NCI-H1048 (cell line): ENCODE measurements around the gene TNXB.
"Not testable (repeated sequence)": the region's sequence is repeated elsewhere in the genome, so short reads cannot be mapped to it uniquely, and the experiment has no call there.

Source experiments
- DNase-seq: peaks from one replicate; lab custom pipeline; 2025; lab: John Stamatoyannopoulos, UW

The TNXB gene

GRCh38 chr6:32056254-32056653, 52.9 kb downstream of the TNXB start:
- DNase-seq = no peak

- not testable (repeated sequence) for DNase-seq
Observed at GRCh38 chr6:32055756-32056155, 53.4 kb downstream of the TNXB start.

- not testable (repeated sequence) for DNase-seq
Observed at GRCh38 chr6:32053314-32053713, 55.8 kb downstream of the TNXB start.

GRCh38 chr6:32052626-32053025, 56.5 kb downstream of the TNXB start:
- not testable (repeated sequence) for DNase-seq

GRCh38 chr6:32050562-32050961, 58.6 kb downstream of the TNXB start:
- DNase-seq = no peak

GRCh38 chr6:32049736-32050135, 59.4 kb downstream of the TNXB start:
- not testable (repeated sequence) for DNase-seq

GRCh38 chr6:32049149-32049548, 60.0 kb downstream of the TNXB start:
- DNase-seq = not testable (repeated sequence)

- no peak for DNase-seq
Observed at GRCh38 chr6:32047855-32048766, 61.0 kb downstream of the TNXB start.

- DNase-seq = no peak
Observed at GRCh38 chr6:32047539-32047854, 61.6 kb downstream of the TNXB start.

- no peak for DNase-seq
Observed at GRCh38 chr6:32047084-32047478, 62.1 kb downstream of the TNXB start.

GRCh38 chr6:32046450-32047083, 62.6 kb downstream of the TNXB start:
- DNase-seq = no peak

- DNase-seq = no peak
Observed at GRCh38 chr6:32045811-32046449, 63.2 kb downstream of the TNXB start.

- not testable (repeated sequence) for DNase-seq
Observed at GRCh38 chr6:32044916-32045315, 64.2 kb downstream of the TNXB start.

GRCh38 chr6:32043589-32044380, 65.4 kb downstream of the TNXB start:
- DNase-seq = not testable (repeated sequence)

- not testable (repeated sequence) for DNase-seq
Observed at GRCh38 chr6:32042276-32042675, 66.9 kb downstream of the TNXB start.

GRCh38 chr6:32041385-32041784, 67.8 kb downstream of the TNXB start:
- DNase-seq = not testable (repeated sequence)

GRCh38 chr6:32041050-32041321, 68.2 kb downstream of the TNXB start:
- DNase-seq = not testable (repeated sequence)

- DNase-seq = not testable (repeated sequence)
Observed at GRCh38 chr6:32040299-32041049, 68.7 kb downstream of the TNXB start.

- not testable (repeated sequence) for DNase-seq
Observed at GRCh38 chr6:32039321-32040274, 69.5 kb downstream of the TNXB start.

GRCh38 chr6:32038878-32039277, 70.3 kb downstream of the TNXB start:
- not testable (repeated sequence) for DNase-seq
